GM12892 (cell line): ENCODE measurements around the gene TMPRSS15.

Experiments used
- POLR2A ChIP-seq: IDR thresholded peaks from 2 replicates; pipeline ENCODE4 v1.6.1; 2011; ENCODE audit warnings: low read depth, low read length, control low read depth
- POLR2AphosphoS5 ChIP-seq: IDR thresholded peaks from 2 replicates; pipeline ENCODE4 v1.6.1; 2011; ENCODE audit warnings: low read depth, low read length, control low read depth

DNA sequence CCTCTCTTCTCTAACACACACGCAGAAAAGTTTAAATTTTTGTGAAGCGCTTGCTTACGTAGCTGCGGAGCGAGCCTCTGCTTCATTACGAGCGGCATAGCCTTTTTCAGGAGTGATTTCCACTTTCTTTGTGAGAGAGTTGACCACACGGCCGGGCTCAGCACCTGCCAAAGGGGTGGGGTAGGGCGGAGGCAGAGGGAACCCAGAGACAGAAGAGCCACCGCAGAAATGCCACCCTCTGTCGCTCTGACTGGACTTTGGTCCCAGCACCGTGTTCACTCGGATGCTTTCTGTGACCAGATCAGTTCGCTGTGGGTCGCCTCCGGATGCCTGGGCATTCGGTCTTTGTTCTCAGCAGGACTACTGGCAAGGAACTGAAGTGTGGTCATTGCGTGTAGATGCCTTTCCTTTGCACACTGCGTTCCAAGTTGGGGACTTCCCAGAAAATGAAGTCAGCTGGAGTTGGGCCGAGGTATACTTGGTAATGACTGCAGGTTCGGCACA lies 158.1 kb downstream of the TMPRSS15 start:
- TF ChIP-seq POLR2A: no peak
- TF ChIP-seq POLR2AphosphoS5: no peak
